ENCODE measurements around the gene KIF1A.

DNA sequence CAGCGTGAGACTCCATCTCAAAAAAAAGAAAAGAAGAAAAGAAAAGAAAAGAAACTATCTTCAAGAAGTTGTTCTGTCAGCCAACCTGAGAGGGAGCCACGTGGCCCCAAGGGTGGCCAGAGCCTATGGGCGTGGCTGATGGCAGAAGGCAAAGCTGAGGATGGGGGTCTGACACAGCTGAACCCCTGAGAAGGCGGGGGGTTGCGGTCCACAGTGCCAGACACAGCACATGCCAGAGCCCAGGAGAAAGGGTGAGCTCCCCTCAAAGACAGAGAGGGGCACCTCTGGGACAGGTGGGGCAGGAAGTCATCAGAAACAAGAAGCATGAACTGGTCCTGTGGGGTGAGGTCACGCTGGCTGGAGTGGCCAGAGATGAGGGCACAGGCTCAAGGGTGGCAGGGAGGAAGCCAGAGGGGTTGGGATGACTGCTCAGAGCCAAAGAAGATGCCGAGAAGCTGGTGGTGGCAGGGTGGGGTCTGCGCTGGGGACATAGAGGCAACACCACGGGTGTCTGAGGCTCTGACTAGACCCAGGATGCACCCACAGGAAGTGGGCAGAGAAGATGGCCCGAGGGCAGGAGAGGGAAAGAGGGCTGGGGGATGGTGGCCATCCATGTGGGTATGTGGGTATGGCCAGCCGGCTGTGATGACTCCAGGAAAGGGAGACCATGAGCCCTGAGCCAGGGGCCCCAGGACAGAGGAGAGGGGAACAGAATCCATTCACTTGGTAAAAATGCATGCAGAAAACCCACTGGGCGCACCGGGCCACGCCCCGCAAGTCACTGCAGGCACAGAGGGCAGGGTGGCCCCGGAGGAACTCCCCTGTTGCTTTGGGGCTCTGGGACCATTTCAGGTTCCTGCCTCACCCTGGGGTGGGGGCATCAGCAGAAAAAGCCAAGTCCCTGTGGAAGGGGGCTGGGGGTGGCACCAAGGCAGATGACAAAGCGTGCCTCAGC lies 8.4 kb downstream of the KIF1A start:
- TF ChIP-seq, protein P1, sequence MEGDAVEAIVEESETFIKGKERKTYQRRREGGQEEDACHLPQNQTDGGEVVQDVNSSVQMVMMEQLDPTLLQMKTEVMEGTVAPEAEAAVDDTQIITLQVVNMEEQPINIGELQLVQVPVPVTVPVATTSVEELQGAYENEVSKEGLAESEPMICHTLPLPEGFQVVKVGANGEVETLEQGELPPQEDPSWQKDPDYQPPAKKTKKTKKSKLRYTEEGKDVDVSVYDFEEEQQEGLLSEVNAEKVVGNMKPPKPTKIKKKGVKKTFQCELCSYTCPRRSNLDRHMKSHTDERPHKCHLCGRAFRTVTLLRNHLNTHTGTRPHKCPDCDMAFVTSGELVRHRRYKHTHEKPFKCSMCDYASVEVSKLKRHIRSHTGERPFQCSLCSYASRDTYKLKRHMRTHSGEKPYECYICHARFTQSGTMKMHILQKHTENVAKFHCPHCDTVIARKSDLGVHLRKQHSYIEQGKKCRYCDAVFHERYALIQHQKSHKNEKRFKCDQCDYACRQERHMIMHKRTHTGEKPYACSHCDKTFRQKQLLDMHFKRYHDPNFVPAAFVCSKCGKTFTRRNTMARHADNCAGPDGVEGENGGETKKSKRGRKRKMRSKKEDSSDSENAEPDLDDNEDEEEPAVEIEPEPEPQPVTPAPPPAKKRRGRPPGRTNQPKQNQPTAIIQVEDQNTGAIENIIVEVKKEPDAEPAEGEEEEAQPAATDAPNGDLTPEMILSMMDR (IDR thresholded peaks at IDR 0.05; ENCODE audit: poor library complexity): no peak
- TF ChIP-seq EZH2 (IDR thresholded peaks at IDR 0.05; ENCODE audit: borderline replicate concordance): no peak

Measured in hepatocyte (in vitro differentiated cells).